GM19193 (cell line): ENCODE results near the gene POU6F1.
A peak's percentile ranks its signal among the peaks of the same experiment; 100 is the strongest.

ENCODE experiments used
- POLR2A ChIP-seq: IDR thresholded peaks from 4 replicates; pipeline ENCODE4 v1.6.1; 2011; ENCODE audit not compliant: insufficient read depth, insufficient read length; ENCODE audit errors: extremely low read depth

POU6F1 gene

DNA sequence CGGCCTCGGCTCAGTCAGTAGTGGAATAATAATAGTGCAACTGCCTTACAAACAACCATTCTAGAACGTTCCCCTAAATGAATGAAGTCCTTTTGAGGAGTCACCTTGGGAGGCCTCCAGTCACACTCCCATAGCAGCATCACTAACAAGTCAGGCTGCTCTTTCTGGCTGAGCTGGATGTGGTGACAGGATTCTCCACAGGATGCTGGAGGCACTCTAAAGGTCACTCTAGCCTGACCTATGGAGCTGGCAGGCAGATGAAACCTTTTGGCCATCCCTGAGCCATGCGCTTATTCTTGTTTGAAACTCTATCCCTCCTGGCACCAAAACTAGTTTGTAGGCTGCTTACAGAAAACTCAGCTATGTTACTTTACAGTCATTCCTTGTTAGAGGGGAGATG lies 27.0 kb downstream of the POU6F1 start:
- TF ChIP-seq POLR2A = no peak

DNA sequence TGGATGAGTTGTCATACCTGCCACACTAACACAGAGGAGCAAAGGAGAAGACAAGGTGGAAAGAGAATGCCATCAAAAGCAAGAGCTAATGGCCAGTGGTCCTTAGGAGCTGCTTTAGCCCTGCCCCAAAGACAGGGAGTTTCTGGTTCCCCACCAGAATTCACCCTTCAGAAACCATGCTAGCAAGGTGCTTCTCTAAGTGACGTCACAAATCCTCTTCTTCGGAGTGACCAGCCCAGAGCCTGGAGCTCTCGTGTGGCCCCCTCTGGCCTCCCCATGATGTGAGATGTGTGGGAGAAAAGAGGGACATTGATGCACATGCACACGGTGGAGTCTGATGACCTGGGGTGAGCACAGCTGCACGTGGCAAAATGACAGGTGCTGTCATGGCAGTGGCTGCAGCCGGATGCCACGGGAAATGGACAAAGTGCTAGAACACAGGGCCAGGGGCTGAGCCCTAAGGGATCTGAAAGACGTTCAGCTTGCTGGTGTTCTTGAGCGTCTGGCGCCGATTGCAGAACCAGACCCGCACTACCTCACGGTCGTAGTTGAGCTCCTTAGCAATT lies 28.0 kb downstream of the POU6F1 start:
- no peak for TF ChIP-seq POLR2A

DNA sequence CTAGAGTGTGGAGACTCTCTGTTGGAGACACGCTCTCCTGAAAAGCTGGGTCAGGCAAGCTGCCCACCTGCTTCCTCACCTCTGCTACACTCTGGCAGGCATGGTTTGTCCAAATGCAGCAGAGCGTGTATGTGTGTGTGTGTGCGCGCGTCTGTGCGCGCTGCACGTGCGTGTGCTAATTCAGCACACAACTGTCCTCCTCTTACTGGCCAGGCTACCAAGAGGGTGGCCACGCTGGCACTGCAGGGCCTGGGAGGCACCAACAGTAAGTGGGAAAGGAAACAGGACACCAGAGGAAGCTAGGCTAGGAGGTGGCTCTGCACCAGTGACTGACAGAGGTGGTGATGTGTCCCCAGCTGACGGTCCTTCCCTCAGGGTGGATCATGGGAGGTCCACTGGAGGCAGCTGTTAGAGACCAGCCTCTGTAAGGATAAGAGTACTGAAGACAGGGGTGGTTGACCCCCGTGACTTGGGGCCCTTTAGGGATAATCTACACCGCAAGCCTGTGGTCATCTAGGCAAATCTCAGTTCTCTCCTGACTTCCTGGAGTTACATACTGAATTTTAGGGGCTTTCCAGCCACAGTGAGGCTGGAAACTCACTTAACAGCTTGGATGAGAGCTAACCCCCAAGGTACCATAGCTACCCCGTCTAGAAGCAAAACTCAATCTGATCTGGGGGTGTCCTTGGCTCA lies 29.4 kb downstream of the POU6F1 start:
- TF ChIP-seq POLR2A = no peak

DNA sequence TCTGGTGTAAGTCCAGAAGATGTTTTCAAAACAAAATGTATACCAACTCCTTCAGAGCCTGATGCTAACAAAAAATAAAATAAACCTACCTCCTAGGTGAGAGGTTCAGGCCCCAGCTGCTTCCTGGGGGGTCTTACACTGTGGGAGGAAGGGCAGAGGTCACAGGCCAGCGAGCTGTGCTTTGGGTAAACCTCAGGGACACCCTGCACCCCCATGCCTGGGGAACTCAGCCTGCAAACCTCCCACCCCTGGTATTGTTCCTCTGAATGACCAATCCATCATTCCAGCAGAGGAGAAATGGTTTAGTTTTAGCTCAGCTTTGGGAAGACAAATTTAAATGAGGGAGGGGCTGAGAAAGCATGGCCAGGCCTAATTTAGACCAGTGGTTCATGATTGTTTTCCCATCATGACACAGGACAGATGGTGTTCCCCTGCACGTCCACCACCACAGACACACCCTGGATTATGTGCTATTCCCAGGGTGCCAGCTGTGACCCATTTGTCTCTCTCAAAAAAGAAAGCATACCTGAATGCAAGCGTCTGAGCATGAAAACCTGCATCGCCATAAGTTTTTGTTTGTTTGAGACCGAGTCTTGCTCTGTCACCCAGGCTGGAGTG lies 30.4 kb downstream of the POU6F1 start:
- no peak for TF ChIP-seq POLR2A

DNA sequence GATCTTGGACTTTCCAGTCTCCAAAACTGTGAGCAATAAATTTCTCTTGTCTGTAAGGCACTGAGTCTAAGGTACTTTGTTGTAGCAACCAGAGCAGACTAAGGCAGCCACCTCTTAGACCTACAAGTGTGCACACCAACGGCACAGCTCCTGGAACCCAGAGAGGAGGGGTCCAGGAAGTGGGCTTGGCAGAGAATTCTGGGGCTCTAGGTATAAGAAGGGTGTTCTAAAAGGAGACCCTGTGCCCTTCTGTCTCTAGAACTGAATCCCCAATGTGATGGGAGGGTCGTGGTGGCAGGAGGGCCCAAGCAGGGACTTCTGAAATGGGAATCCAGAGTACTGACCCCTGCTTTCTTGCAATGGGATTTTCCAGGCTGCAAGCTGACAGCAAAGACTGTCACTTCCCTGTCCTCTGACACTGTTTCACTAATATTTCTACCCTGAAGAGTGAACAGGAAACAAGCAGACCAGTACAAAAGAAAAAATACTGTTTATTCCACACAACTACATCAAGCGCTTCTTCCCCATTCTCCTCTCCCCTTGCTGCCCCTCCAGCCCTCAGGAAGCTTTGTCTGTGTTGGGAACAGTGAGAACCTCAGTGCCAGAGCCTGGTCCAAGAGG lies 31.3 kb downstream of the POU6F1 start:
- no peak for TF ChIP-seq POLR2A

DNA sequence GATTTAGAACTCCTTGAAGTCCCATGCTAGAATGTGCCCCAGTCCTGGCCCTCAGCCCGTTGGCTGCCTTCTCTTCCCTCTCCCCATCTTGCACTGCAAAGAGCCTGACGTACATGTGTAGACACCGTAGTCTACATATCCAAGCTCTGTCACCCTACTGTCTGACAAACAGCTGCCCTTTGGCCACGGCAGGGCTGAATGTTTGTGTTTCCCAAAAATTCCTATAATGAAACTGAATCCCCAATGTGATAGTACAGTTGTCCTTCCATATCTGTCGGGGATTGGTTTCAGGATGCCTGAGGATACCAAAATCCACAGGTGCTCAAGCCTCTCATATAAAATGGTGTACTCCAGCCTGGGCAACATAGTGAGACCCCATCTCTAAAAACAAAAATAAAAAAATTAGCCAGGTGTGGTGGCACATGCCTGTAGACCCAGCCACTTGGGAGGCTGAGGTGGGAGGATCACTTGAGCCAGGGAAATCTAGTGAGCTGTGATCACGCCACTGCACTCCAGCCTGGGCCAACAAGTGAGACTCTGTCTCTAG lies 32.6 kb downstream of the POU6F1 start:
- TF ChIP-seq POLR2A = no peak

DNA sequence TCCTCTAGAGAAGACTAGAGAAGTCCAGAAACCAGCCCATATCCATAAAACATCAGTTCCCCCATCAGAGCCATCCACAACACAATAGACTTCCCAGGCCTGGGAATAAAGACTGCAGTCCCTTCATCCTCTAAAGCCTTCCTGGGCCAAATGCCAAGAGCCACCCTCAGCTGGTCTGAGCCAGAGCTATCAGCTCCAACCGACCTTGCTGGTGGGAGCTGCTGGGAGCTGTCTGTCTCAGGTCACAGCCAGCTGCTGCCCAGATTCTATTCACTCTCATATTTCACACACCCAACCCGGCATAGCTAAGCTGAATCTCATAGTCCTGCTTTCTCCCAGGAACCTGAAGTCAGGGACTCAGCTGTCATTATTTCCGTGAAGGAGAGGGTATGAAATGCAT lies 34.0 kb downstream of the POU6F1 start:
- TF ChIP-seq POLR2A = no peak

DNA sequence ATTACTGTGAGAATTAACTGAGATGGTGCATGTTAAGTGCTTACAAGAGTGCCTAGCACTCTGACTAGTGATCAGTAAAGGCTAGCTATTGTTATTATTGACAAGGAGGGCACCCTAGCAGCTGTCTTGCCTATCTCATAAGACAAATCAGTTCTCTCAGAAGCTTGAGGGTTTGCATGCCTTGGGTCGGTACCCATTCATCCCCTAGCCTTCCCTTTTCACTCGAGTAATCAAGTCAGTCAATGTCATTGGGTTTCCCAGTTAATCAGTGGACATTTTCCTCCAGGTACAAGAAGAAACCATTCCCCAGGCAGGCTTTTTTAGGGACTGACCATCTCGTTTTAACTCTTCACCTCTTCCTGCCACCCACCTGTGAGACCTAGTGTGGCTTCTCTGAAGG lies 34.5 kb downstream of the POU6F1 start:
- TF ChIP-seq POLR2A = no peak

DNA sequence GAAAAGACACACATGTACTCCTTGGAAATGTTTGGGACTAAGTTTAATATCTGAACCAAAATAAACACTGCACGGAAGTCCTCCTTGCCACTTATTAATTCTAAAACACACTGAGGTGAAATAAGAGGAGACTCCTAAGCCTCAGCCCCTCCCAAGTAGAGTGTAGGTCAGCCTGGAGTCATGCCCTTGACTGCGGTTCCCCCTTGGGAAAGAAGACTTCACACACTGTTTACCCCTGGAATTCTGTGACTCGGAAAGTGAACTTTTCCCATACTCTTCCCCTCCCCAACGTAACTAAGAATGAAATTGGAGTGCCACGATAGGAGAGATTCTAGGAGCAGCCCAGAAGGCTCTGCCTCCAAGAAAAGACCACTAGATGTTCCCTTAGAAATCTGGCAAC lies 36.3 kb downstream of the POU6F1 start:
- no peak for TF ChIP-seq POLR2A

DNA sequence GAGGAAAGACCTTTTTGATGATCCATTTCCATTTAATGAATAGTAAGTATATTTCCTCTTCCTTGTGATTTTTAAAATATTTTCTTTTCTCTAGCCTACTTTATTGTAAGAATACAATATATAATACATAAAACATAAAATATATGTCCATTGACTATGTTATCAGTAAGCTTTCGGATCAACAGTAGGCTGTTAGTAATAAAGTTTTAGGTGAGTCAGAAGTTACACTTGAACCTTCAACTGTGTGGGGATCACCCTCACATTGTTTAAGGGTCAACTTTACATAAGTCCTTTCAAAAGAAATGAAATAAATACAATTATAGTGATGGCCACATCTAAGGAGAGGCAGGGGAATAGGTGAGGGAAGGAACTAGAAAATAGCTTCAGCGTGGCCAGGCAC lies 40.0 kb downstream of the POU6F1 start:
- TF ChIP-seq POLR2A = no peak

DNA sequence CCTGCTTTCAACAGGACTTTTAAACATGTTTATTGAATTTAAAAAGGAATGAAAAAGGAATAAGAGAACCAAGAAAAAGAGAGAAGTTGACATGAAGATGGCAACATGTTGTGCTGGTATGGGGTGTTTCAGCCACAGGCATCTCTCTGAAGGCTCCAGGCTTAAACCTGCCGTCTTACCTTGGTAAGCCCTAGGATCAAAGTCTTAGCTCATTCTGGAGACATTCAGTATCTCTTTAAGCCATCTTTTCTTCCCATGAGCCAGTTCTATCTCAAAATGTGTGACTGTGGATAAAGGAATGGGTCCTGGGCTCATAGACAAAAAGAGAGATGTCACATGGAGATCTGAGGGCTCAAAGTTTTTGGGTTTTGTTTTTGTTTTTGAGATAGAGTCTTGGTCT lies 43.4 kb downstream of the POU6F1 start:
- TF ChIP-seq POLR2A = no peak

DNA sequence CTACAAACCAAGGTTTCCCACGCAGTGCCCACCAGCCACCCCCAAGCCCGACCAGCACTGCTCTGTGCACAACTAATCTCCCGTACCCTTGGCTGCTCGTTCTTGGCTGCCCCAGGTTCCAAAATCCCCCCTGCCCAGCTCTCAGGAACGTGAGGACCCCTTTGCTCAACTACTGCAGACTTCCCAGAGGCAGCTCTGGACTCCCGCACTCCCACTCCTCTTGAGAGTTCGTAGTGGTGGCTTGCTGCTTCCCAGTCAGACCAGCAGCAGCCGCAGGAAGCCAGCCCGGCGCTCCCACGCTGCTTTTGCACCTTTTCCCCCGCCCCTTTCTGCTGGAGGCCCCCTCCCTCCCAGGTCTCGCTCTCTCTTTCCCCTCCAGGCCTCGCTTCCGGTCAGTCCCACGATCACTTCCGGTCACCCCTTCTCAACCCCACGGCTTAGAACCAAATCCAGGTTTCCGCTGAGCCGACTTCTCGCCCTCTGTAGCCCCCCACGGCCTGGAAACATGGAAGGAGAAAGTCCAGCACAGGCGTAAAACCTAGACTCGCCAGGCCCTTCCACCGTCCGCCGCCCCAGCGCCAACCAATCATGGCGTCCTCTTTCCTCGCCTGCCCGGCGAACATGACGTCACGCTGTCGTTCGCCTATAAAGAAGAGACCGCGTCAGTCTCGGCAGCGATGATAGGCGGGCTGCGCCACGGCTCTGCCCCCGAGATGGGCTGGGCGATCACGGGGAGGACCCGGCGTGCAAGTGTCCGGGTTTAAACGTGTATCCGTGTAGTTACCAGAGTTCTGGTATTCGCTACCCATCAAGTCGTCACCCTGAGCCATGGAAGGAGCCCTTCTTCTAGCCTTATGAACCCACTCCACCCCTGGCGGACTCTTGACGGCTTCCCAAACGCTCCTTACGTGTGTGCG lies 45.1 kb downstream of the POU6F1 start, which contains the start of gene TFCP2:
TSS of gene TFCP2 (minus strand) at position 621 of the 917 bp plus-strand sequence. CDS start 713 bp downstream, outside the sequence.
- peak; percentile 69 for TF ChIP-seq POLR2A

DNA sequence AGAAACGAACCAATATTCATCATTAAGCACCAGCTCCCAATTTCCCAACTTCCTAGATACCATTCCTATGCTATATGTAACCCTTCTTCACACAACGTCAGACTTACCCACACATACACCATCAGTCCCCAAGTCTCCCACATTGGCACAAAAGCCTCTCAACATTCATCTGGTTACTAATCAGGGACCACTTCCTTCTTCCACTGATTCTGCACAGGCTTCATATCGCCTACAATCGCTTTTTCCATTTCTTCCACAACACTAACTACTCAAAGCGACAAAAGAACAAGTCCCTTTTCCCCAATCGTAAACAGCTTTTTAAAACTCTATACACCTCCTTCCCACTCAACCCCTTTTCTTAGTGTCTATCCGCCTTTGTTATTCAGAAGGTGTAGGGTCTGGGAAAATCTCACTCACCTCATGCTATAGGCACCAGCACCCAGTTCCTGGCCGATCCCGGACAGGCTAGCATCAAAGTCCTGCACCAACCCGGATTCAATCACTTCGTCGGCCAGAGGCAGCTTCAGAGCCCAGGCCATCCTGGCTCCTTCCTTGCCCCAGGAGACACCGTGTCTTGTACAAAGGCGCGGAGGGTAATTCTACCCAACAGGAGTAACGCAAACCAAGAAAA lies 45.9 kb downstream of the POU6F1 start:
- TF ChIP-seq POLR2A = no peak

DNA sequence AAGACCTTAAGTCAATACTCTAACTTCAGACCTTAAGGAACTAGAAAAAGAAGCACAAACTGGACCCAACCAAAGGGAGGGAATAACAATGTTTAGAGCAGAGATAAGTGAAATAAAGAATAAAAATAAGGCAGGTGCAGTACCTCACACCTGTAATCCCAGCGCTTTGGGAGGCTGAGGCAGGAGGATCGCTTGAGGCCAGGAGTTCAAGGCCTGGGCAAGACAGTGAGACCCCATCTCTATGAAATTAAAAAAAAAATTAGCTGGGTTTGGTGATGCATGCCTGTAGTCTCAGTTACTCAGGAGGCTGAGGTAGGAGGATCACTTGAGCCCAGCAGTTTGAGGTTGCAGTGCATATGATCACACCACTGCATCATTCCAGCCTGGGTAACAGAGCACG lies 54.1 kb downstream of the POU6F1 start:
- TF ChIP-seq POLR2A = no peak
